HepG2 (cell line): ENCODE data around the gene DUOXA2. TPM values are rescaled to one million over a fixed set of nuclear protein-coding genes. Genes with fewer than 3 reads are reported as not detected.

Experiments used
- ASH2L ChIP-seq: fragments of 300-600, 200-600 bp; sonication (generic); IDR thresholded peaks from 2 replicates; pipeline ENCODE4 v1.7.0; 2017; ENCODE audit warnings: low read depth, mild to moderate bottlenecking, moderate library complexity, mixed read lengths, low read length; ENCODE audit not compliant: insufficient read length
- BRF2 ChIP-seq: sonication (generic); formaldehyde crosslinking; IDR thresholded peaks from 2 replicates; pipeline ENCODE4 v1.8.1; 2022; ENCODE audit warnings: mild to moderate bottlenecking, missing genetic modification reagents
- CENPT ChIP-seq: sonication (generic); formaldehyde crosslinking; IDR thresholded peaks from 2 replicates; pipeline ENCODE4 v1.8.0; 2022; ENCODE audit warnings: low read depth, mild to moderate bottlenecking, moderate library complexity, missing genetic modification reagents
- ETV6 ChIP-seq: sonication (generic); formaldehyde crosslinking; conservative IDR thresholded peaks from 2 replicates; pipeline ENCODE4 v1.4.0; 2020; ENCODE audit warnings: missing genetic modification reagents
- GZF1 ChIP-seq: sonication (generic); formaldehyde crosslinking; IDR thresholded peaks from 2 replicates; pipeline ENCODE4 v1.5.1; 2020; ENCODE audit warnings: mild to moderate bottlenecking, missing genetic modification reagents
- HOXA3 ChIP-seq: sonication (generic); formaldehyde crosslinking; IDR thresholded peaks from 2 replicates; pipeline ENCODE4 v1.5.0; 2020; ENCODE audit warnings: missing genetic modification reagents
- MIER2 ChIP-seq: IDR thresholded peaks from 2 replicates; pipeline ENCODE4 v1.6.1; 2016; ENCODE audit warnings: missing biosample characterization, missing genetic modification reagents
- MTF2 ChIP-seq: sonication (generic); formaldehyde crosslinking; IDR thresholded peaks from 2 replicates; pipeline ENCODE4 v1.5.0; 2020; ENCODE audit warnings: missing genetic modification reagents, borderline replicate concordance
- SATB2 ChIP-seq: sonication (generic); formaldehyde crosslinking; IDR thresholded peaks from 2 replicates; pipeline ENCODE4 v1.5.0; 2020; ENCODE audit warnings: missing genetic modification reagents
- SKI ChIP-seq: fragments of 450-650 bp; IDR thresholded peaks from one replicate; pipeline ENCODE4 v1.6.1; 2018; ENCODE audit warnings: mild to moderate bottlenecking; ENCODE audit not compliant: partially characterized antibody
- SKIL ChIP-seq: sonication (generic); formaldehyde crosslinking; IDR thresholded peaks from 2 replicates; pipeline ENCODE4 v1.8.0; 2022; ENCODE audit warnings: missing genetic modification reagents, mild to moderate bottlenecking, moderate library complexity, borderline replicate concordance
- SRSF9 ChIP-seq: fragments of 200-400 bp; formaldehyde crosslinking; IDR thresholded peaks from 2 replicates; pipeline ENCODE4 v1.6.1; 2018; ENCODE audit warnings: borderline replicate concordance, mild to moderate bottlenecking, low read depth, low read length; ENCODE audit not compliant: insufficient read depth, poor library complexity, severe bottlenecking
- TCF12 ChIP-seq, 2 experiments: fragments of 450-650 bp in 1 of 2; sonication (generic) in 1 of 2; formaldehyde crosslinking in 1 of 2; IDR thresholded peaks; 2 replicates each; pipeline versions ENCODE4 v1.6.1 to v1.8.0; 2017 to 2022; ENCODE audit warnings: antibody characterized with exemption in 1 of 2, mild to moderate bottlenecking in 1 of 2, missing genetic modification reagents in 1 of 2, moderate library complexity in 1 of 2
- ZEB1 ChIP-seq: IDR thresholded peaks from 2 replicates; pipeline ENCODE4 v1.6.1; 2012; ENCODE audit warnings: mild to moderate bottlenecking, low read depth, inconsistent platforms; ENCODE audit not compliant: insufficient replicate concordance
- ZNF101 ChIP-seq: sonication (generic); formaldehyde crosslinking; IDR thresholded peaks from 2 replicates; pipeline ENCODE4 v1.4.0; 2020; ENCODE audit warnings: mild to moderate bottlenecking, low read depth, missing genetic modification reagents, borderline replicate concordance
- ZNF225 ChIP-seq: sonication (generic); formaldehyde crosslinking; IDR thresholded peaks from 2 replicates; pipeline ENCODE4 v1.4.0; 2020; ENCODE audit warnings: mild to moderate bottlenecking, missing genetic modification reagents
- ZNF451 ChIP-seq: sonication (generic); formaldehyde crosslinking; IDR thresholded peaks from 2 replicates; pipeline ENCODE4 v1.5.0; 2020; ENCODE audit warnings: mild to moderate bottlenecking, missing genetic modification reagents
- ZNF550 ChIP-seq: sonication (generic); formaldehyde crosslinking; IDR thresholded peaks from 2 replicates; pipeline ENCODE4 v1.4.0; 2020; ENCODE audit warnings: mild to moderate bottlenecking, missing genetic modification reagents, borderline replicate concordance
- ZNF564 ChIP-seq: sonication (generic); formaldehyde crosslinking; IDR thresholded peaks from 2 replicates; pipeline ENCODE4 v1.8.1; 2023; ENCODE audit warnings: mild to moderate bottlenecking, missing genetic modification reagents
- ZNF609 ChIP-seq: sonication (generic); formaldehyde crosslinking; IDR thresholded peaks from 2 replicates; pipeline ENCODE4 v1.4.0; 2020; ENCODE audit warnings: mild to moderate bottlenecking, missing genetic modification reagents, borderline replicate concordance
- polyA plus RNA-seq, 8 experiments: library from polyadenylated mRNA; depleted of rRNA in 3 of 8; stranded (reverse) in 7 of 8; unstranded in 1 of 8; fragments of >200 nt; fragmentation: Illumina TruSeq in 4 of 8; extraction: Trizol in 4 of 8; gene quantifications; 2 replicates each; pipeline versions ENCODE4 v1.2.1 to v1.2.3, GENCODE V29; 2011 to 2016; ENCODE audit warnings: low read depth in 4 of 8, missing spikeins in 1 of 8, mixed read lengths in 1 of 8; ENCODE audit not compliant: insufficient read depth in 1 of 8
- total RNA-seq, 5 experiments: library from RNA; depleted of rRNA; stranded (reverse); fragments of >200 nt; fragmentation: Illumina TruSeq; extraction: Trizol; gene quantifications; 2 replicates each; pipeline ENCODE4 v1.2.3, GENCODE V29; 2016; ENCODE audit warnings: low read depth in 1 of 5

The DUOXA2 gene
- total and polyA plus RNA-seq, 2 of the 13 experiments (the other 11 are each of a cell fraction or from before 2014, with no cell fraction given): 0.32 TPM; not detected in 1

- TF ChIP-seq ZNF609 (CRISPR knock-in tag) (no peak), ETV6 (no peak), SKIL (CRISPR knock-in tag) (no peak), SRSF9 (no peak), ASH2L (peak; percentile 43), MIER2 (CRISPR knock-in tag) (no peak), HOXA3 (CRISPR knock-in tag) (peak; percentile 25; the same call in 1 of the 2 replicates), SKI (no peak), ZNF451 (CRISPR knock-in tag) (no peak), ZNF550 (CRISPR knock-in tag) (no peak), TCF12 (IDR thresholded peaks at IDR 0.05) (no peak), TCF12 (CRISPR knock-in tag; IDR thresholded peaks at IDR 0.05) (no peak), GZF1 (CRISPR knock-in tag) (no peak), CENPT (no peak), ZEB1 (no peak), BRF2 (no peak), SATB2 (CRISPR knock-in tag) (no peak), ZNF225 (no peak), ZNF564 (CRISPR knock-in tag) (no peak), ZNF101 (CRISPR knock-in tag) (no peak), MTF2 (CRISPR knock-in tag) (no peak)
Observed at GRCh38 chr15:45166834-45167630, 52.9 kb downstream of the DUOXA2 start (continued).
